ENCODE data around the gene PLEKHA7.
"Not testable (repeated sequence)": the region's sequence is repeated elsewhere in the genome, so short reads cannot be mapped to it uniquely, and the experiment has no call there.

PLEKHA7 gene

DNA sequence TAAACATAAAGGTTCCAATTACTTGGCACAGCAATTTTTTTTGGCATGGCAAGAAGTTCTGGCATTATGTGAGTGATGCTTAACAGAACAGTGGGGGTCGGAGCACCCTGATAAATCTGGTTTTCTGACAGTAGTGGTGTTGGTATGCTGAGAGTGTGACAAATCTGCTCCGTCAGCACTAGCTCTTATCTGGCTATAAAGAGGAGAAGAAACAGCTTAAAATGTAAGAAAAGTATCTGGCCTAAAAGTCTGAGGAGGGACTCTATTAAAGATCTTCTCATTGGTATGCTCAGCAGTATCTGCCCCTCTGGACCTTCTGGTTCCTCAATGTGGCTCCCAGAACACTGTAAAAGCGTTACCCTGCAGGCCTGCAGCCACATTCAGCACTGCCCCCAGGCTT is 137.4 kb downstream of the PLEKHA7 start:
- DNase-seq: no peak

DNA sequence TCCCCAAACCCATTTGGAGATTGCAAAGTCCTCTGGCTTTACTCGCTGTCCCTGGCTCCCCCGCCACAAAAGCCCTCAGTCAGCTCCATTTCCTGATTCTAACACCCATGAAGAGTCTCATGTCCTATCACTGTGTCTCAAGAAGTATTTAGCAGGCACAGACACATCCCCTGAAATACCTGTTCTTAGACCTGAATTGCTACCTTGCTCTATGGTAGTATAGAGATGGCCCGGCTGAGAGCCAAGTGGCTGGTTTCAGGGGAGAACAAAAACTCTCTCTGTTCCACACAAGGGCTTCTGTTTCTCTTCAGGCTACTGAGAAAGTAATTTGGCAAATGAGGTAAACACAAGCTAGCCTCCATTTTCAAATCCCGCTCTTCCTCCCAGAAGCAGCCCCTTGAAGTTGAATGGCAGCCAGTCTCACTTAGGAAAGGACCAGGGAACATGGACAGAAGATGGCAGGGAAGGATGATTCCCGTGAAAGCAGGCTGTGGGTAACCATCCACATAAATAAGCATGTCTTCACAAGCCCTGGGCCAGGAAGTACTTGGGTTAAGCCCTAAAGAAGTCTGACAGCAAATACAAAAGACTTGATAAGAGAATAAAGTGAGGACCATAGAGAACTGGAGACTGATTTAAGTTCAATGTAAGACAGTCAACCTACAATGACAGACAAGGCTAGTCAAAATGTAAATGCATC is 138.0 kb downstream of the PLEKHA7 start:
- no peak for DNase-seq

DNA sequence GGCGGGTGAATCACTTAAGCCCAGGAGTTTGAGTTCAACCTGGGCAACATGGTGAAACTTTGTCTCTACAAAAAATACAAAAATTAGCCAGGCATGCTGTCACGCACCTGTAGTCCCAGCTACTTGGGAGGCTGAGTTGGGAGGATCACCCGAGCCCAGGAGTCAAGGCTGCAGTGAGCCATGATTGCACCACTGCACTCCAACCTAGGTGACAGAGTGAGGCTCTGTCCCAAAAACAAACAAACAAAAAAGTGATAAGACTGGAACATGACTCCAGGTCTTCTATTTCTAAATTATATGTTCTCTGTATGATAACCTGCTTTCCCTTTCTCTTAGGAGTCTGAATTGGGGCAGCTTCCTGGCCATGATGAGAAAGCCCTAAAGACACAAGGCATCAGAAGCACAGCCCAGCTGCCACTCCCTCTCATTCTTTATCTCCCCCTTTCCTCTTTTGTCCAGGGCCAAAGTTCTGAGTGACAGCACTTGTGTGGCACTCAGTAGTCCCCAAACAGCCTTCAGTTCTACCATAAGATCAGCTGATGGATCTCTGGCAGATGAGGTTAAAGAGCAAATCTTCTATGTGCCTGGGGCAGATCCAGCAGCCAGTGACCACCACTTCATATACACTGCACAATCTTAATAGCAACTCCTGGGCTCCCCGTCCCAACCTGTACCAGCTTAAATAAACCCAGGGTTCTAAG is 139.8 kb downstream of the PLEKHA7 start:
- DNase-seq: no peak

- no peak for DNase-seq
Observed at GRCh38 chr11:16873289-16873688, 140.9 kb downstream of the PLEKHA7 start.

GRCh38 chr11:16871368-16871767 is 142.8 kb downstream of the PLEKHA7 start:
- DNase-seq: no peak

DNA sequence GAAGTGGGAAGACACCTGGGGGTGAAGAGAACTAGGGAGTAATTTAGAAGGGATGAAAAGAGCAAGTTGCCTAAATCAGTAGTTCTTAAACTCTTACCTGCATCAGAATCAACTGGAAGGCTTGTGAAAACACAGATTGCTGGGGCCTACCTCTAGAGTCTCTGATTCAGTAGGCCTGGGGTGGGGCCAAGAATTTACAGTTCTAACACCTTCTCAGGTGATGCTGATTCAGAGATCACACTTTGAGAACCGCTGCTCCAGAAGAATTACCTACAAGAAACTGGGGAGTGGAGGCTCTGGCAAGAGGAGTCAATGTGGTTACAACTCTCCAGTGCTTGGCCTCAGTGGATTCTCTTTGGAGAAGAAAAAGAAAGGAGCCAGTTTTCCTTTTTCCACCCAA is 147.1 kb downstream of the PLEKHA7 start:
- DNase-seq: no peak

GRCh38 chr11:16864428-16864827 is 149.8 kb downstream of the PLEKHA7 start:
- DNase-seq: not testable (repeated sequence)

DNA sequence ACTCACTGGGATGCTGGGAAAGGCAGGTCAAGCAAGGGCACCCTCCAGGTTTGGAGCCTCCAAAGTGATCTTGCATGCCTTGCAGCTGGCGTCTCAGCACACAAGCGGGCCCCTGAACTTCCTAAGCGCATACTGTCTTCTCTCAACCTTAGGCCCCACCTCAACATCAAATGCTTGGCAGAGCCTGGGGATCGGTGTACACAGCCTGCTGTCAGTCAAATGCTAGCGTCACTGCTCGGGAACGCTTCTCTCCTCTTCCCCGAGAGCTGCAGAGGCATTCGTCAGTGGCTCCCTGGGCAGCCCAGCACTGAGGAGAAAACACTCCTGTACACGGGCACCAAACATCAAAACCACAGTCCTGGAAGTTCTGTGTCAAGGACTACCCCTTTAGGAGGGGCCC is 150.8 kb downstream of the PLEKHA7 start:
- DNase-seq: no peak

DNA sequence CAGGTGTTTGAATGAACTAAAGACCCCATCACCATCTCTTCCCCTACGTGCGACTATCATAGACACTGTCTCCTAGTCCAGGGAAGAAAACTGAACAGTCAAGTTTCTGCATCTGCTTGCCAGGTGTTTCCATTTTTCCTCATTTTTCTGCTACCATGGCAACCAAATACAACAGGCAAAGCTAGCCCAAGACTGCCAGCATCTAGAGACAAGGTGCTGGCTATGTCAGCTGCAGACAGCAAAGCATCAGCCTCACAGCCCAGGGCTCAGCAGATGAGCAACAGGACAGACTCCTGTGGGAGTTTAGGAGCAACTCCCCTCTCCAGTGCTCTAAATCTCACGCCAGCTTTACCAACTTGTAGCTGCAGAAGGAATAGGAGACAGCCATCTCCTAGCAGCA is 151.5 kb downstream of the PLEKHA7 start:
- DNase-seq: no peak

DNA sequence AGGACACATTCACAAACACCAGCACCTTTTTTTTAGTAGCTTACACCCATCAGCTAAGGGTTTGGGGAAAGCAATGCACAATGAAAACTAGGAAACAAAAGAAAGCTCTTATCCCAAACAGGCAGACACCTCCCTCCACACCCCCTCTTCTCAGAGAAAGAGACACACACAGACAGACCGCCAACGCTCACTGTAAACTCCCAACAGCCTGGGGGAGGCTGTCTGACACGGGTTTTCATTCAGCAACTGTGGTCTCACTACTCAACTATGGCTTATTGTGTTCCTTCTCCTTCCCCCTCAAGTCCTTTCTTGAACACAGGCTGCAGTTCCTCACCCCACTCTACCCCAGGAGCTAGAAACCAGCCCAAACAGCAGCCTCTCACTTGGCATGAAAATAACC is 152.4 kb downstream of the PLEKHA7 start:
- DNase-seq: no peak

DNA sequence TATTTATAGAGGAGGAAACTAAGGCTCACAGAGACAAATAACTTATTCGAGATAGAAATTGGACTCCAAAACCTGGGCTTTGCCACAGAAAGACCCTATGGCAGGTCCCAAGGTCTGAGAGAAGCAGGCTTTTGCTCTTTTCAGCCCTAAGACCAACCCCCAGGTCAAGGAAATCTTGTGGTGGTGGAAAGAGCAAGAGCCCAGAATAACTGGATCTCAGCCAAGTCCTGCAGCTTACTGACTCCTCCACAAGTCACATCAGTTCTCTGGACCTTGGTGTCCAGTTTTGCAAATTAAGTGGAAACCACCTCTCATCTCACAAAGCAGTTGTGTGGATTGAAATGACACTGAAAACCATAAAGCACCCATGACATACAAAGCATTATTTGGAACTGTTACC is 153.6 kb downstream of the PLEKHA7 start:
- DNase-seq: no peak

GRCh38 chr11:16859651-16860050 is 154.6 kb downstream of the PLEKHA7 start:
- DNase-seq: no peak

- DNase-seq: no peak
Observed at GRCh38 chr11:16857186-16857585, 157.0 kb downstream of the PLEKHA7 start.

DNA sequence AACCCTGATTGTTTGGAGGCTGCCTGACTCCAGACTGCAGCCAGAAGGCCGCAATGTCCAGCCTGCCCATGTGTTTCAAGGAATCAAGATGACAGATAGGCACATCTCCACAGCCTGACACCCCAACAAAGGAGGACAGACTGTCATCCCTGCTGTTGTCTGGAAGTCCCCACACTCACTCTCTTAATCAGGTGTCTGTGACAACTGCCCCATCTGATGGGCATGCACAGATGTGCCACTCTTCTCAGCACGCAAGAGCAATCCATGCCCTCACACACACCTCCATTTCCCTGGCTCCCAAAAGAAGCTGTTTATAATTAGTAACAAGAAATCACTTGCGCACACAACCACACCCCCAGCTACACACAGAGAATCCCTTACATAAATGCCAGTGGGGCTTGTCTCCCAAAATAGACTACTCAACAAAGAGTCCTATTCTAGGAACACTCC is 158.2 kb downstream of the PLEKHA7 start:
- DNase-seq: no peak

GRCh38 chr11:16854979-16855378 is 159.2 kb downstream of the PLEKHA7 start:
- no peak for DNase-seq

DNA sequence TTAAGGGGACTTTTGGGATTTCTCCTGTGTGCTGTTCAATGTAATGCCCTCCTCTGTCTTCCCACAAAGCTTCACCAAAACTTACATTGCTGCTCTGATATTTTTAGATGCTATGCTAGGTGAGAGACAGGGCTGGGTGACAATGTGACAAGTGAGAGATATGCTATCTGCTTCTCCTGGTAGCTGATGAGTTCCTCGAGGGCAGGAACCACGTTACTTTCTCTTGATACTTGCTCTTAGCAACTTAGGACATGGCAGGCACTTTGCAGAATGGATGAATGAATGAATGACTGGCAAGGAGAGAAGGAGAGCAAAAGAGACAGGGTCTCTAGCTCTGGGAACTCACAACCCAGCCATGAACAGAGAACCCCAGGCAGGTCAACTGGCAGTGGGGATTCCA is 160.4 kb downstream of the PLEKHA7 start:
- no peak for DNase-seq

- no peak for DNase-seq
Observed at GRCh38 chr11:16853266-16853665, 160.9 kb downstream of the PLEKHA7 start.

- no peak for DNase-seq
Observed at GRCh38 chr11:16846305-16846704, 167.9 kb downstream of the PLEKHA7 start.

DNA sequence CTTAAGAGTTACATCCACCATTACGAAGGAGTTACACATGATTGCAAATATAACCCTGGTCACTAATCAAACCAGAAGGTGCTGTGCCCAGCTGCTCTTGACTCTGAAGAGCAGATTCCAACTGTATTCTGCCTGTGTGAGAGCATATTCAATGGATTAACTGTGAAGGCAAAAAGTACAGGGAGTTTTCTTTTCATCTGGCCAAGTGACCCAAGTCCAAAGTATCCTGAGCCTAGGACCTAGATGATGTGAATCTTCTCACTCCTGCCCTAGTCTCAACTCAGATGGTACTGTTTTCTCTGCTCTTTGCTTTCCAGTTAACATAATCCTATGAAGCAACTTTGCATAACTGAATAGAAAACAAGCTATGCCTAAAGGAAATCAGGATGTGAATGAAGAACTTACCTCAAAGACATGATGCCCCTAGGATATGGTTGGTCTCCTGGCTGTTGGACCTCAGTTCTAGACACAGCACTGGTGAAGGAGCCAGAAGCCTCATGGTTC is 169.9 kb downstream of the PLEKHA7 start:
- DNase-seq: no peak

- DNase-seq: no peak
Observed at GRCh38 chr11:16843294-16843693, 170.9 kb downstream of the PLEKHA7 start.

GRCh38 chr11:16841984-16842383 is 172.2 kb downstream of the PLEKHA7 start:
- no peak for DNase-seq

- DNase-seq: no peak
Observed at GRCh38 chr11:16841481-16841880, 172.7 kb downstream of the PLEKHA7 start.

DNA sequence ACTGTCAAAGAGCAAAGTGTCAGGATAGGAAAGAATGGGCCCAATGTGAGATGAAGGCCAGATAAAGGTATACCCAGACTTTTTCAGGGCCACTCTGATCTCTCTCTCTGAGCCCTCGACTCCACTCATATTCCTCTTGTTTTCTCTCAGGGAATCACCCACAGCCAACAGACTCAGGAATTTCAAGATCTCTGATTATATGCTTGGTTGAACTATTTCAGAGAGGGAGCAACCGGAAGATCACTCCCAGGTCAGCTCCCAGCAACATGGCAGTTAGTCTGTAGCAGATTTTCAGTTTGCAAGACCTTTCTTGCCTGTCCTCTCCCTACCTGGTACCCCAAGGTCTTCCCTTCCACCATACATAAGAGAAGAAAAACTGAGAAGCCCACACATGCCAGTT is 173.3 kb downstream of the PLEKHA7 start:
- no peak for DNase-seq

DNA sequence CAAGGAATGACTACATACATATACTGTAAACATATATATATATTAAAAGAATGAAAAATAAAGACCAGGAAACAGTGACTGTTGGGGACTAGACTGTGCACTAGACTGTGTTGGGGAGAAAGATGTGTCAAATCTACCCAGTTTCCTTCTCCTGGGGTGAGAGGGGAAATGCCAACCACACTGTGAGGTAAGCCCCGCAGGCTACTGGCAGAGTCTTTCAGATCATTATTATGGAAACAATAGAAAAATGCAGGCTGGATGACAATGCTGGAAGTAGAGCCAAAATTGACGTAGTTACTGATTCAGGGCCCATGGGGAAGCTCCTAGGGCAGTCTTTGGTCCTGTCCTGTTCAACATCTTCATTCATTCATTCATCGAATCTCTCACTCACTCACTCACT is 174.4 kb downstream of the PLEKHA7 start:
- DNase-seq: no peak

GRCh38 chr11:16834384-16834783 is 179.8 kb downstream of the PLEKHA7 start:
- DNase-seq: no peak
